HG03097 (cell line): ENCODE data around the gene FTCD.
"Not testable (repeated sequence)": the region's sequence is repeated elsewhere in the genome, so short reads cannot be mapped to it uniquely, and the experiment has no call there.

Experiments used
- ATAC-seq: cut with Tn5 transposase; IDR thresholded peaks from one replicate; pipeline ENCODE4 v1.9.1; 2021; ENCODE audit not compliant: unreplicated experiment, low FRiP score

FTCD gene, protein sequence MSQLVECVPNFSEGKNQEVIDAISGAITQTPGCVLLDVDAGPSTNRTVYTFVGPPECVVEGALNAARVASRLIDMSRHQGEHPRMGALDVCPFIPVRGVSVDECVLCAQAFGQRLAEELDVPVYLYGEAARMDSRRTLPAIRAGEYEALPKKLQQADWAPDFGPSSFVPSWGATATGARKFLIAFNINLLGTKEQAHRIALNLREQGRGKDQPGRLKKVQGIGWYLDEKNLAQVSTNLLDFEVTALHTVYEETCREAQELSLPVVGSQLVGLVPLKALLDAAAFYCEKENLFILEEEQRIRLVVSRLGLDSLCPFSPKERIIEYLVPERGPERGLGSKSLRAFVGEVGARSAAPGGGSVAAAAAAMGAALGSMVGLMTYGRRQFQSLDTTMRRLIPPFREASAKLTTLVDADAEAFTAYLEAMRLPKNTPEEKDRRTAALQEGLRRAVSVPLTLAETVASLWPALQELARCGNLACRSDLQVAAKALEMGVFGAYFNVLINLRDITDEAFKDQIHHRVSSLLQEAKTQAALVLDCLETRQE

DNA sequence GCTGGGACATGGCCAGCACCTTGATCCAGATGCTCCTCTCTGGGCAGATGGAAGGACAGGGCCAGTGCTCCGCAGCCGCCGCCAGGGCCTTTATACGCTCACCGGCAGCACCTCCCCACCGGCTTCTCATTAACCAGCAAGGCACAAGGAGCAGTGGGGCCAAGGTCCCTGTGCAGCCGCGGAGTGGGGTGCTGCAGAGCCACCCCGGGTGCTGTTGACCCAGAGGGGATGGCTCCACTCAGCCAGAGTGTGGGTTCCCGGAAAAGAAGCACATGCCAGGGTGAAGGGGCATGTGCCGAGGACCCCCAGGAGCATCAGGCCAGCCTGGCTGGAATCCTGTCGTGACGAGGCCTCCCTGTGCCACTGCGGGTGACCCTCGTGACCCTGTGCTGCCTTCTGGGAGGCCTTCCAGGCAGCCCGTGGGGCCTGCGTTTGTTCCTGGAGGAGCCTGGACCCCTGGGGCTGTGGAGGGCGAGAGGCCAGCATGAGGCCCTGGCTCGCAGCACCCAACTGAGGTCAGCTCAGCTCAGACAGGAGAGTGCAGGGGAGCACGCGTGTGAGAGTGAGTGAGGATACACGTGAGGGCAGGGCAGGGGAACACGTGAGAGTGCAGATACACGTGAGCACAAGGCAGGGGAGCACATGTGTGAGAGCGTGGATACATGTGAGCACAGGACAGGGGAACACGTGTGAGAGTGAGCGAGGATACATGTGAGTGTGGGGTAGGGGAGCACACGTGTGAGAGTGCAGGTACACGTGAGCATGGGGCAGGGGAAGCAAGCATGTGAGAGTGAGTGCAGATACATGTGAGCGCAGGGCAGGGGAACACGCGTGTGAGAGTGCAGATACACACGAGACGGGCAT lies at the start of gene FTCD:
Gene FTCD (minus strand): TSS at position 66 of the 864 bp plus-strand sequence. CDS start 56 bp downstream, at position 10.
- no peak for ATAC-seq

DNA sequence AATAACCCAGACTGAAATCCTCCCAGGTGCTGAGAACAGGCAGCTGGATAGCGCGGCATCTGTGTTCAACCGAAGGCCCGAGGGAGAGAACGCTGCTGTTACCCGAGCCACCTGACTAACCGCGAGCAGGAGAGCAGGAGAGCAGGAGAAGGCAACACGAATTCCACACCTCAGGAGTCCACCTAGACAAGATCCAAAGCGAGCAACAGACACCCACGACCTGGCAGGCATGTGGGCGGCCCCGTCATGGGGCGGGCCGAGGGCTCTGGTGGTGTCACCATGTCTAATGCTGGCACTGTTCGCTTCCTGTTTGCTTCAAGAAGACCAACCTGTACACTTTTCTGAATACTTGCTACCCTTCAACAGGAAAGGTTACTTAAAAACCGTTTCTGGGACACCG lies 49.8 kb upstream of the FTCD start:
- ATAC-seq = no peak

DNA sequence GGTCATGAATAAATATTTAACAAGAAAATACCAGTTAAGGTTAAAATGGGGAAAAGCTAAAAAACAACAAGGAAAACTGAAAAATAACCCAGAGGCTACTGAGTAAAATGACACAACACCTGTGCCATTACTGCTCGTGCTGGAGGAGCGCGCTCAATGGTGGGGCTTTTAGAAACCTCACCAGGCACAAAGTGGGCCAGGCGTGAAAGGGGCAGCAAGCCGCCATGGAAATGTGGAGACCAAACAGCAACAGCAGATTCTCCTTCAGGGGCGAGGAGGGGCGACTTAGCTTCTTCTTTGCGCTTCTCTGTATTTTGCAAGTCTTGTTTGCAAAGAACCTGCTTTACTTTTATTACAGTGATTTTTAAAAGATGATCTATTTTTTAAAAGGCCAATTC lies 47.8 kb upstream of the FTCD start:
- no peak for ATAC-seq

DNA sequence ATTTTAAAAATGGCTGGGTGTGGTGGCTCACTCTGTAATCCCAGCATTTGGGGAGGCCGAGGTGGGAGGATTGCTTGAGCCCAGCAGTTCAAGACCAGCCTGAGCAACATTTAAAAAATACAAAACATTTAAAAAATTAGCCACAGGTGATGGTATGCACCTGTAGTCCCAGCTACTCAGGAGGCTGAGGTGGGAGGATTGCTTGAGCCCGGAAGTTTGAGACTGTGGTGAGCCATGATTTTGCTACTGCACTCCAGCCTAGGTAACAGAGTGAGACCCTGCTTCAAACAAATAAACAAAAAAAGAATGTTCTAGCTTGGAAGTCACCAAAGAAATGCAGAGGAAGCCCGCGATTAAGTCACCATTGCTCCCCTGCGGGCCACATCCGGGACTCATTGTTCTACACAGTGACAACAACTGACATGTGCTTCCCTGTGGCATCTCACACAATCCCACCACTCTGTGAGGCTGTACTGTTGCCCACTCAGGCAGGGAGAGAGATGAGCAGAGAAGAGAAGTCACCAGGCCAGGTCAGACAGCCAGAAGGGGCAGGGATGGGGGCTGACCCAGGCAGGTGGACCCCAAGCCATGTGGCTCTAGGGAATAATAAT lies 47.3 kb upstream of the FTCD start:
- ATAC-seq = no peak

DNA sequence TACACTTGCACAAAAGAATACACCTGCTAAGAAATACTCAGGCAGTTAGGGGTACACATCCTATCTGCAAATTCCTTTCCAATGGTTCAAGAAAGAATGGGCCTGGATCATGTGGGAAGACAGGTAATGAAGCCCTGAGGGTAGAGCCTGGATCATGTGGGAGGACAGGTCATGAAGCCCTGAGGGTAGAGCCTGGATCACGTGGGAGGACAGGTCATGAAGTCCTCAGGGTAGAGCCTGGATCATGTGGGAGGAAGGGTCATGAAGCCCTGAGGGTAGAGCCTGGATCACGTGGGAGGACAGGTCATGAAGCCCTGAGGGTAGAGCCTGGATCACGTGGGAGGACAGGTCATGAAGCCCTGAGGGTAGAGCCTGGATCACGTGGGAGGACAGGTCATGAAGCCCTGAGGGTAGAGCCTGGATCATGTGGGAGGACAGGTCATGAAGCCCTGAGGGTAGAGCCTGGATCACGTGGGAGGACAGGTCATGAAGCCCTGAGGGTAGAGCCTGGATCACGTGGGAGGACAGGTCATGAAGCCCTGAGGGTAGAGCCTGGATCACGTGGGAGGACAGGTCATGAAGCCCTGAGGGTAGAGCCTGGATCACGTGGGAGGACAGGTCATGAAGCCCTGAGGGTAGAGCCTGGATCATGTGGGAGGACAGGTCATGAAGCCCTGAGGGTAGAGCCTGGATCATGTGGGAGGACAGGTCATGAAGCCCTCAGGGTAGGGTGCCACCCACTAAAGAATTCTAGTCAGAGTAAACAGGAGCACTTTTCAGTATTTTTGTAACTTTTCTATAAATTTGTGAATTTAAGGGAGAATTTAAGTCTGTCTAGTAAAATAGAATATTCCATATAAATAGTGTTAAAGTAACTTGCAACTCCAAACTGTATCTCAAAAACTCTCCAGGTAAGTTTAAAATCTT lies 45.8 kb upstream of the FTCD start:
- ATAC-seq = not testable (repeated sequence)

DNA sequence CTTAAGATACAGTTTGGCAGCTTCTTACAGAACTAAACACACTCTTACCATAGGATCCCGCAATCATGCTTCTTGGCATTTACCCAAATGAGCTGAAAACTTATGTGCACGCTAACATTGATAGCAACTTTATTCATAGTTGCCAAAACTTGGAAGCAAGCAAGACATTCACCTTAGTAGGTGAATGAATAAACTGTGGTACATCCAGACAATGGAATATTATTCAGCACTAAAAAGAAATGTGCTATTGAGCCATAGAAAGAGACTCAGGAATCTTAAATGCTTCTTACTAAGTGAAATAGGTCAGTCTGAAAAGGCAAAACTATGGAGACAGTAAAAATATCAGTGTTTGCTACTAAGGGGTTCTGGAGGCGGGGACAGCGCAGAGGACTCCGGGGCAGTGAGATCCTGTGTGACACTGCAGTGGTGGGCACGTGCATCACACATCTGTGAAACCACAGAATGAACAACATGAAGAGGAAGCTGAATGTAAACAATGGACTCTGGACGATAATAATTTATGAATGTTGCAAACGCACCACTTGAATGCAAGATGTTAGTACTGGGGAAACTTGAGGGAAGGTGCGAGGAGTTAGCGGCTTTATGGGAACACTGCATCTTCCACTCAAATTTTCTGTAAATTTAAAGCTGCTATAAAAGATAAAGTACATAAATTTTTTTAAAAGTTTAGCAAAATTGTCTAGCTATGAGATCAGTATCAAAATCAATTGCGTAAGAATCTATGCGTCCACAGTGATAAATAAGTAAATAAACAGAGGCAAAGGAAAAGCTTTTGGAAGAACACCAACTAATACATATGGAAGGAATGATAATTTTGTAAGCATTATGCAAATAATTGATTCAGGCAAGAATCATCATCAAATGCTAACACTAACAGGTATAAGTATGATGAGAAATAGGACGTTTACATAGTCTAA lies 44.3 kb upstream of the FTCD start:
- no peak for ATAC-seq

DNA sequence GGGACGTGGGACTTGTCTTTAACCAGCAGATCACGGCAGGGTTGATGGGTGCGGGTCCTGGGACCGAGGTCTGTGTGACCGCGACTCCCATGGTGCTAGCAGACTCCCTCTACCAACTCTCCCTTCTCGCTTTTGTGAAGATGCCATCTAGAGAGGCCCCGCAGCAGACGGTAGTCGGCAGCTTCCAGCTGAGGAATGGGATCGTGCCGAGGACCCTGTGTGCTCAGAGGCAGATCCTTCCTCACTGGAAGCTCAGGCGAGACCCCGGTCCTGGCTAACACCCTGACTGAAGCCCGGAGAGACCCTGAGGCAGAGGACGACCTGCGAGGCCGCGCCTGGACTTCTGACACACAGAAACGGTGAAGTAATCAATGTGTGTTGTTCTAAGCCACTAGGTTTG lies 41.4 kb upstream of the FTCD start:
- no peak for ATAC-seq

DNA sequence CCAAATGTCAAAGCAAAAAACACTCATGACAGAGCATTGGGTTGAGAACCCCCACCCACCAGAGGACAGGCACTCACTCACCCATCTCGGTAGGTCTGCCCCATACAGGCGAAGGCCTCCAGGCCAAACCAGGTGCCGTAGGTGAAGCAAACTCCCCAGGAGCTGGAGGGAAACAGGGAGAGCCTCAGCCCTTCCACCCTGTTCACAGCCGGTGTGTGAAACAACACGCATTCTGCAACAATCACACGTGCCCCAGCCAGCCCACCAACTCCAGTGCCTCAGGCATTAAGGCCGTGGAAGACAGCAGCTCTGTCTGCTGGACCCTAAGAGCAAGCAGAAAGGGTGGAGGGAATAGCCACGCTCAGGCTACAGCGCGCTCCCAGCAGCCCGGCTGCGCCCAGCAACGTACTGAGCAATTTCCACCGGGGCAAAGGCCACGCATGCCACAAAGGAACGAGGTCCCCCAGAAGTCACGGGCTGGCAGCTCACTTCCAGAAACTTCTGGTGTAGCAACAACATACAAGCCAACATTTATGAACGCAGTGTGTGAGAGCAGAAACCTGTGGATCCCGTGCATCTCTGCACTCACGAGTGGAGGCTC lies 40.3 kb upstream of the FTCD start:
- ATAC-seq = no peak

DNA sequence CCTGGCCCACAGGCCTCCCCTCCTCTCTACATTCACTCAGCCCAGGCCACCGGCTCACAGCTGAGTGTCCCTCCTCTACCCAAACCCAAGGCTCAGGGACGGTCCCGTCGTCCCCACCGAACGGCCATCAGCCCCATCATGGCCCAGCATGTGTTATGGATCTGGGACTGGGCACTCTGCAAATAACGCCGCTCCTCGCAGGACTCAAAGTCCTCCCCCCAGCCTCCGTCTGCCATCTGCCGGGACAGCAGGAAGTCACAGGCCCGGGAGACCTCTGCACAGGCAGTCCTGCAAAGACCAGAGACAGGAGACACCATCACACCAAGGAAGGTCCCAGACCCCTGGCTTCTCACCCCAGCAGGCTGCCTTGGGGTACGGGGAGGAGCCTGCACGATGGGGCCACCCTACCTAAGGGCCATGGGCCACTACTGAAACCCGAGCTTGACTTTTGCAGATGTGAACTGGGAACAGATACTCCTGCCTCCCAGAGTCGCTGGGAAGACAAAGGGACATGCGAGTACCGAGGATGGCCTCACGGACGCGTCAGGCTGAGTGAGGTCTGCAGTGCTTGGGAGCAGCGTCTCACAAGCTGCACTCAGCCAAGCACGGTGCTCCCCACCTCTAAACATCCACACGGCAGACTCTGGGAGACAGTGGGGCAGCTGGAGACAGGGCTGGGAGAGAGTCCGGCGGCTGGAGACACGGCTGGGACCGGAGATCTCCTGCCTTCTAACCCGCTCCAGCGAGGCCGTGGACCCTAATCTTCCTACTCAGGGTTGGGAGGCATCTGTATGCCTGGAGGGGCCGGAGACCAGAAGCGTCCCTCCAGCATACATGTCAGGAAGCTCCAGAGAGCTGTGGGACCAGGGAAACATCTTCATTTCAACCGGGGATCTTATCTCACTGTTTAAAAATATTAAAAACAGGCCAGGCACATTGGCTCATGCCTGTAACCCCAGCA lies 39.3 kb upstream of the FTCD start:
- no peak for ATAC-seq

DNA sequence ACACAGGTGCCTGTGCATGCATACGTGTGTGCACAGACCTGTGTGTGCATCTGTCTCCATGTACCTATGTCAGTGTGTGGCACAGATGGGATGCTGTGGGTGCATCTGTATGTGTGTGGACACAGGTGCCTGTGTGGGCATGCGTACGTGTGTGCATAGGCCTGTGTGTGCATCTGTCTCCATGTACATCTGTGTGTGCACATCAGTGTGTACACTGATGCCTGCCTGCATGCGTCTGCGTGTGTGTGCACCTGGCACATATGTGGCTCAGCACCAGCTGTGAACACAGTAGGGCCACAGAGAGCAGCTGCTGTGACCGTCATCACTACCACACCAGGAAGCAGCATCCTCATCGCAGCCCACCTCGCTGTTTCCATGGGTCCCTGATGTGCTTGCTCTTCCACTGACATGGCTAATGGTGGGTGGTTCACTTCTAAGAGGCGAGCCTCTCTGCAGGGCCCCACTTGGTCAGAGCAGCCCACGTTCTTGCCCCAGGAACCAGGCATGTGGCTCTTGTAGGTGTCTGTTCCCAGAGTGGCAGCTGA lies 38.5 kb upstream of the FTCD start:
- no peak for ATAC-seq

DNA sequence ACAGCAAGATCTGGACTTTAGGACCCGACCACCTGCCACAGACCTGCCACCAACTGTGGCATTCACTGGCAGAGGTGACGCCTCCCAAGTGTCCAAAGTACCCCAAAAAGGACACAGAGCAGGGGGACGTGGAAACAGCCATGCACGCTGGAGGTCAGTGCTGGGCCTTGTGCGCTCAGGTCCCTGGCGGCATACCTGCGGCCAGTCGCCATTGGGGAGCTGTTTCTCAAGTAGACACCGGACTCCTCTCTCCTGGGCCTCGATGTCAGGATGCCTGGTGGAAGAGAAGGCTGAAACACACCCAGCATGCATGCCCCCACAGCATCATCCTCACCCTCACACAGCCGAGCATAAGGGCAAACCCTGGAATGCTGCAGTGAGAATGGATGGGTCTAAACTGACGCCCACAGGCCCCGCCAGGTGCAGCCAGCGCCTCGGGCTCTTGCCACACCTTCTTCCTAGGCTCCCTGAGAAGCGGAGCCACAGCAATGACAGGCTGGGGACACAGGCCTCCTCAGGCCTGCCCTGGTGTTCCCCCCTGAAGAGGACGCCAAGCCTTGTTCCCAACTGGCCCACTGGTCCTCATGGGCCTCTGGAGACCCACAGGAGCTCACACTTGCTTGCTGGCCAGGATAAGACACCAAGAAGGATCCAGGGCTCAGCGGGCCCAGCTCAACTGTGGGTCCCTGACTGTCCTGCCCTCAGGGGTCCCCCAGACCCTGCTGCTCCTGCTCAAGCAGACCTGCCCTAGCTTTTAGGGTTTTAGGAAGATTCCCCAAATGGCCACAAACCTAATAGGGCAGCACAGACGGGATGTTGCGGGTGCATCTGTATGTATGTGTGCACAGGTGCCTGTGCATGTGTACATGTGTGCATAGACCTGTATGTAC lies 36.6 kb upstream of the FTCD start:
- no peak for ATAC-seq

DNA sequence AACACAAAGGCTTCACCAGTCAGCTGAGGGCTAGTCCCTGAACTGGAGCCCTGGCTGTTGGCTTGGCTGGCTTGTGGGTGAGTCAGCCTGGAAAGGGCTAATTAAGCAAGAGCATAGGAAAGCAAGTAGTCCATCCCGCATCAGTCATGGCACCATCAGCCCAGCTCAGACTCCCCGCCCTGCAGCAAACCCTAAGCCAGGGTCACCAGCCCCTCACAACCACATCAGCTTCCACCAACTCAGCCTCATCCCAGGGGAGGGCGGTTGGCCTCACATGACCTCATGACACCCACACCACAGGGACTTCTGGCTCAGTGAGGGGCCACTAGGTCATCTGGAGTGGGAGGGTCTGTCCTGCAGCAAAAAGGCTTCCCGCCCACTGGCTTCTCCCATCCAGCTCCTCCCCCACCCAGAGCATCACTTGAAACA lies 35.9 kb upstream of the FTCD start:
- ATAC-seq = no peak

DNA sequence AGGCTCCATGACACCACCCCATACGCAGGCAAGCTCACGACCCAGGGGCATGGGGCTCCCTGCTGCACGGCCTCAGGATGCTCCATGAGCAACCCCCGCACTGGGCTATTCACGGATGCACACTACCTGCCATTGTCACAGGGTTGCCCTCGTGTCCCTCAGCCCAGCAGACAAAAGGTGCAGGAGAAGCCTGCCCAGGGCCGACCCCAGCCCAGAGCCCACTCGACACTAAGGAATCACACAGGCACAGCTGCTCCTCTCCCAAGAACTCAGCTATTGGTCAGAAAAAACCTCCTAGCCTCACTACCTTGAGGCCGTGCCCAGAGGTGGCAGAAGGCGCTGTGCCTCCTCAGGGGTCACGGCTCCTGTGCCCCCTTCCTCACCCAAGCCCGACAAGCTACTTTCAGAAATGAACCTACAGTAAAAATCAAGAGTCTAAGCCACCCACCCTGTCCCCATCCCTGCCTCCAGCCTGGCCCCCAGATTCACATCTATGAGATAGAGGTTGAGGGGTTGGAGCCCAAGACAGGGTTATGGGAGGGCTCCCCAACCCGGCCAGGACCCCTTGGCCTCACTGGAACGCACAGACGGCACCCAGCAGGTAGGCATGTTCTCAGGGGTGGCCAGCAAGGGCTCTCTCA lies 35.2 kb upstream of the FTCD start:
- ATAC-seq = no peak

DNA sequence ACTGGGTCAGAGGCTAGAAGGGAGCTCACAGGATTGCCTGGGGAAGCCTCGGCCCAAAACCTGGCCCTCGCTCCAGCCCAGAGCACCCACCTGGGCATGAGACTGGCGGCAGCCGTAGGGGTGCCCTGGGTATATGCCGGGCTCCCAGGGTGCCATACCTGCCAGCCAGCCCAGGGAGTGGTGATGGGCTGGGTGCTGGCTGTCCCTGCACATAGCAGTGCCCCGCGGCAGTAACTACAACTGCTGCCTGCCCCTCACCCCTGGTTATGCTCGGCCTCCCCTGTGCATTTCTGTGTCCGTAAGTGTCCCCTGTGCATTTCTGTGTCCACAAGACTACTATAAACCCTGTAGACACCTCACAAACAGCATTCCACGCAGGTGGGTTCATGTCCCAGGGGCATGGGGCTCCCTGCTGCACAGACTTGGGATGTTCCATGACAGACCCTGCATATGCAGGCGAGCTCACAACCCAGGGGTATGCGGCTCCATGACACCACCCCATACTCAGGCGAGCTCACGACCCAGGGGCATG lies 34.6 kb upstream of the FTCD start:
- ATAC-seq = no peak

DNA sequence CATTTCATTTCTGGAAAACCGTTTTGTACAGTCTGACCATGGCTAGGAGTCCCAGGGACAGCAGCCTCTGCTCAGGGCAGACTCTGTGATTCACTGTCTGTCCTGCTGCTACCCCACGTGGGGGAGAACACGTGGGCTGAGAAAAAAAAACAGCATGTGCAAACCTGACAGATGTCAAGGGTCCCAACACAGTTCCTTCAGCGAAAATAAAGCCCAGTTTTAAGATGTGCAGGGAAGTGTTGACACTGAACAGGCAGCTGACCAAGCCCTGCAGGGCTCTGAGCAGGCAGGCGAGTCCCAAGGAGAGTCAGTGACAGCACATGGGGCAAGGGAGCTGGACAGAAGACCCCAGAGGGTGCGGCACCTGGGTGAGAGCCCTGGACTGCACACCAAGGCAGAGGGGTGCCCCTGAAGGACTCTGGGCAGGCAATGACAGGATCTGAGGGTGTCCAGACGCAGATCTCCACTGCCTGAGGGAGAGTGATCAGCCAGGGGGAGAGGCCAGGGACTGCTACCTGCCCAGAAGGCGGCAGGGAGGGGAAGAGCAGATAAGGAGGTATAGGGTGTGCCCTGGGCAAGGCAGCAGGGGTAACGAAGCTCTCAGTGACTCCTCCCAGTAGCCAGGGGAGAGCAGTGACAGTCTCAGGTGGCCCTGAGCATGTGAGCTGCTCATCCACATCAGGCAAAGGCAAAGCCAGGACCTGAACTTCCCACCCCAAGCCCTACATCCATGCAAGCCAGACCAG lies 34.0 kb upstream of the FTCD start:
- no peak for ATAC-seq
